RWPE1 (cell line): ENCODE results near the gene HARBI1.

Source experiments
- CTCF ChIA-PET: fragments of 350-600 bp; sonication (Branson Sonifier 250); formaldehyde crosslinking; extraction: SDS; loops from one replicate; lab custom pipeline; 2021; lab: Yijun Ruan, JAX
- POLR2A ChIA-PET: fragments of 400-600 bp; formaldehyde crosslinking; extraction: SDS; loops from one replicate; lab custom pipeline; 2020; ENCODE audit warnings: antibody characterized with exemption; ENCODE audit not compliant: low non-redundant PET; lab: Yijun Ruan, JAX
- DNase-seq: peaks from one replicate; pipeline ENCODE4 v3.0.0; 2012; ENCODE audit warnings: low spot score
- H3K27ac ChIP-seq: fragments of 450-650 bp; 2 replicates; pipeline ENCODE4 v1.5.1; 2017
- CTCF ChIP-seq: fragments of 450-650 bp; conservative IDR thresholded peaks from 2 replicates; pipeline ENCODE4 v1.5.1; 2017; ENCODE audit warnings: low read depth, mild to moderate bottlenecking

The HARBI1 gene

GRCh38 chr11:46617134-46617971, at the start of gene HARBI1, which contains the start of gene ATG13:
Gene HARBI1 (minus strand): TSS chr11:46617227. CDS start chr11:46616237, 990 bp downstream.
Gene ATG13 (plus strand): TSS chr11:46617553. CDS start chr11:46644292, 26,739 bp downstream.
- ChIA-PET CTCF (interaction anchor here (0.6 to 1.2 kb wide), 5 partner anchors 10 to 78 kb away, joined by 3 to 9 read pairs (median 4); no protein-coding TSS in a partner anchor), POLR2A (interaction anchor here (0.6 kb wide), 1 partner anchor 57 kb away, joined by 3 read pairs; no protein-coding TSS in a partner anchor)
- TF ChIP-seq CTCF, result peak; percentile 88
- H3K27ac ChIP-seq, result peak within 1 kb of the TSS; percentile 88
- peak; percentile 89 for DNase-seq

GRCh38 chr11:46666516-46666915, 49.5 kb upstream of the HARBI1 start:
- ChIA-PET CTCF (no interaction called here), POLR2A (interaction anchor here (0.6 kb wide), 1 partner anchor 509 kb away, joined by 3 read pairs; no protein-coding TSS in a partner anchor)
- TF ChIP-seq CTCF, result no peak

GRCh38 chr11:46665356-46665755, 48.3 kb upstream of the HARBI1 start:
- no peak for DNase-seq
- ChIA-PET POLR2A (no interaction called here), CTCF (no interaction called here)
- no peak for TF ChIP-seq CTCF
- no peak overlapping the region for H3K27ac ChIP-seq

More at GRCh38 chr11:46666516-46666915, 49.5 kb upstream of the HARBI1 start:
- no peak for DNase-seq
- H3K27ac ChIP-seq, result no peak overlapping the region

- POLR2A ChIA-PET, result no interaction called here
- CTCF ChIA-PET, result no interaction called here
- no peak for TF ChIP-seq CTCF
- DNase-seq, result no peak
- H3K27ac ChIP-seq, result no peak overlapping the region
These were observed 47.6 kb upstream of the HARBI1 start for GRCh38 chr11:46664612-46665011.

GRCh38 chr11:46663277-46663940, 46.4 kb upstream of the HARBI1 start:
- no peak for DNase-seq
- ChIA-PET CTCF (interaction anchor here (0.6 kb wide), 2 partner anchors 59 to 121 kb away, joined by 3 read pairs; no protein-coding TSS in a partner anchor), POLR2A (no interaction called here)
- H3K27ac ChIP-seq, result no peak overlapping the region
- TF ChIP-seq CTCF, result no peak

GRCh38 chr11:46662366-46662765, 45.3 kb upstream of the HARBI1 start:
- DNase-seq, result no peak
- no peak overlapping the region for H3K27ac ChIP-seq
- ChIA-PET POLR2A (no interaction called here), CTCF (no interaction called here)
- TF ChIP-seq CTCF, result no peak
